Mammary epithelial cell (primary cell): ENCODE results near the gene RARRES2.

Experiments
- CTCF ChIP-seq, 2 donors: IDR thresholded peaks in 1 of 2; conservative IDR thresholded peaks in 1 of 2; 2 replicates each; pipeline ENCODE4 v1.5.1; 2011 to 2012; ENCODE audit warnings: inconsistent platforms in 2 of 2, low read length in 2 of 2, mild to moderate bottlenecking in 2 of 2, control low read depth in 1 of 2, low read depth in 1 of 2; ENCODE audit not compliant: insufficient read depth in 1 of 2; ENCODE audit errors: extremely low read depth in 1 of 2
- EZH2 ChIP-seq: IDR thresholded peaks from 2 replicates; pipeline ENCODE4 v1.6.1; 2012; ENCODE audit warnings: low read length, inconsistent platforms, borderline replicate concordance

GRCh38 chr7:150377635-150378034 is 36.2 kb upstream of the RARRES2 start:
- TF ChIP-seq CTCF (conservative IDR thresholded peaks at IDR 0.05 in 1 of 2, IDR thresholded peaks at IDR 0.05 in 1 of 2; ENCODE audit: extremely low read depth in 1 of 2, insufficient read depth in 1 of 2, low read depth in 1 of 2, low read length in 2 of 2) (no peak), EZH2 (no peak)
